HCT116 (cell line): Measurements from ENCODE around the gene HES2. TPM values are rescaled to one million over a fixed set of nuclear protein-coding genes. Genes with fewer than 3 reads are reported as not detected.
A peak's percentile ranks its signal among the peaks of the same experiment; 100 is the strongest.

ENCODE experiments used
- ATAC-seq: fragments of 200-7000 bp; cut with Tn5 transposase; 2 replicates; pipeline ENCODE4 v1.9.1; 2020; ENCODE audit warnings: mild to moderate bottlenecking, moderate library complexity
- BruUV-seq: library from RNA; stranded (reverse); fragments of 400-500 nt; replicated peaks from 2 replicates; lab custom pipeline; 2021; lab: Mats Ljungman, UMichigan
- CTCF ChIA-PET: fragments of 300-600 bp; sonication (Branson Sonifier 250); formaldehyde crosslinking; loops from one replicate; lab custom pipeline; 2021; ENCODE audit warnings: antibody characterized with exemption; lab: Charles Lee
- POLR2A ChIA-PET: fragments of 300-600, 350-600 bp; sonication (Branson Sonifier 250); formaldehyde crosslinking; loops from one replicate; lab custom pipeline; 2021; ENCODE audit warnings: antibody characterized with exemption; lab: Charles Lee
- RAD21 ChIA-PET, 2 experiments: fragments of 300-600 bp; sonication (Branson Sonifier 250); formaldehyde crosslinking; loops; one replicate each; lab custom pipeline; 2023; ENCODE audit warnings: low total read pairs in 2 of 2; ENCODE audit not compliant: uncharacterized antibody in 2 of 2, unreplicated experiment in 2 of 2, low non-redundant PET in 1 of 2; lab: Charles Lee
- DNase-seq: peaks from one replicate; pipeline ENCODE4 v3.0.0-alpha.2; 2010; ENCODE audit warnings: low read depth, low spot score
- H2AFZ ChIP-seq: fragments of 200-600 bp; shearing (Covaris generic), sonication (generic); 2 replicates; pipeline ENCODE4 v1.6.1; 2017; ENCODE audit warnings: low read depth, mixed run types, mixed read lengths, antibody characterized with exemption, low read length; ENCODE audit not compliant: poor library complexity, severe bottlenecking
- H3K27ac ChIP-seq: 2 replicates; pipeline ENCODE4 v1.5.1; 2012; ENCODE audit warnings: low read depth, low read length
- H3K27me3 ChIP-seq: fragments of 200-600 bp; sonication (generic); 2 replicates; pipeline ENCODE4 v1.6.1; 2016; ENCODE audit warnings: mixed run types, low read length, mixed read lengths; ENCODE audit not compliant: insufficient read depth
- H3K36me3 ChIP-seq, 2 experiments: fragments of 200-500 bp in 1 of 2; fragments of 200-600 bp in 1 of 2; sonication (Bioruptor generic) in 1 of 2; sonication (generic) in 1 of 2; 2 replicates each; pipeline versions ENCODE4 v1.5.1 to v1.6.1; 2014 to 2016; ENCODE audit warnings: low read length in 2 of 2, inconsistent platforms in 1 of 2, mixed read lengths in 1 of 2, mixed run types in 1 of 2; ENCODE audit not compliant: insufficient read depth in 2 of 2, control insufficient read depth in 1 of 2
- H3K4me1 ChIP-seq, 2 experiments: fragments of 200-600 bp in 1 of 2; sonication (generic) in 1 of 2; 2 replicates each; pipeline versions ENCODE4 v1.5.1 to v1.6.1; 2012 to 2017; ENCODE audit warnings: low read length in 2 of 2, inconsistent platforms in 1 of 2, mild to moderate bottlenecking in 1 of 2, mixed read lengths in 1 of 2, mixed run types in 1 of 2, moderate library complexity in 1 of 2; ENCODE audit not compliant: insufficient read depth in 2 of 2, control insufficient read depth in 1 of 2
- H3K4me2 ChIP-seq: fragments of 200-600 bp; sonication (generic); 2 replicates; pipeline ENCODE4 v1.6.1; 2017; ENCODE audit warnings: mixed run types, low read length, mixed read lengths
- H3K4me3 ChIP-seq, 2 experiments: fragments of 200-600 bp in 1 of 2; sonication (generic) in 1 of 2; replicated peaks in 1 of 2; 2 replicates each; pipeline ENCODE4 v1.5.1; 2011 to 2016; ENCODE audit warnings: low read length in 2 of 2, control low read depth in 1 of 2, low read depth in 1 of 2, mild to moderate bottlenecking in 1 of 2, mixed read lengths in 1 of 2, mixed run types in 1 of 2
- H3K79me2 ChIP-seq: fragments of 200-600 bp; sonication (generic); 2 replicates; pipeline ENCODE4 v1.6.1; 2017; ENCODE audit warnings: mild to moderate bottlenecking, mixed run types, low read length, moderate library complexity, mixed read lengths; ENCODE audit not compliant: insufficient read depth
- H3K9ac ChIP-seq: fragments of 200-600 bp; sonication (generic); 2 replicates; pipeline ENCODE4 v1.6.1; 2016; ENCODE audit warnings: low read length, mixed read lengths
- H3K9me2 ChIP-seq: fragments of 200-600 bp; sonication (generic), shearing (Covaris generic); 2 replicates; pipeline ENCODE4 v1.6.1; 2017; ENCODE audit warnings: mixed run types, mild to moderate bottlenecking, moderate library complexity; ENCODE audit not compliant: insufficient read depth
- H3K9me3 ChIP-seq, 2 experiments: fragments of 200-500 bp in 1 of 2; fragments of 200-600 bp in 1 of 2; sonication (Bioruptor generic) in 1 of 2; sonication (generic) in 1 of 2; 2 replicates each; pipeline ENCODE4 v1.6.1; 2014 to 2017; ENCODE audit warnings: low read length in 2 of 2, mixed read lengths in 2 of 2, inconsistent platforms in 1 of 2, low read depth in 1 of 2, mild to moderate bottlenecking in 1 of 2, mixed run types in 1 of 2, moderate library complexity in 1 of 2; ENCODE audit not compliant: control insufficient read depth in 1 of 2, insufficient read depth in 1 of 2
- H4K20me1 ChIP-seq: fragments of 200-600 bp; sonication (generic), shearing (Covaris generic); 2 replicates; pipeline ENCODE4 v1.6.1; 2017; ENCODE audit warnings: mixed run types, mild to moderate bottlenecking, moderate library complexity; ENCODE audit not compliant: insufficient read depth
- CBX3 ChIP-seq: IDR thresholded peaks from 2 replicates; pipeline ENCODE4 v1.6.1; 2012; ENCODE audit warnings: low read depth
- CEBPB ChIP-seq: IDR thresholded peaks from 2 replicates; pipeline ENCODE4 v1.6.1; 2012; ENCODE audit warnings: low read depth
- EGR1 ChIP-seq: IDR thresholded peaks from 2 replicates; pipeline ENCODE4 v1.6.1; 2012; ENCODE audit warnings: low read depth
- EZH2 ChIP-seq: fragments of 200-600 bp; sonication (generic); IDR thresholded peaks from 2 replicates; pipeline ENCODE4 v1.6.1; 2017; ENCODE audit warnings: antibody characterized with exemption, mixed run types
- EZH2phosphoT487 ChIP-seq: fragments of 200-600 bp; IDR thresholded peaks from 2 replicates; pipeline ENCODE4 v1.6.1; 2018; ENCODE audit warnings: antibody characterized with exemption, borderline replicate concordance
- FOSL1 ChIP-seq: IDR thresholded peaks from 2 replicates; pipeline ENCODE4 v1.6.1; 2012; ENCODE audit warnings: low read depth
- JUND ChIP-seq: IDR thresholded peaks from 2 replicates; pipeline ENCODE4 v1.6.1; 2012
- POLR2AphosphoS5 ChIP-seq: IDR thresholded peaks from 2 replicates; pipeline ENCODE4 v1.6.1; 2011; ENCODE audit warnings: mild to moderate bottlenecking, low read depth, low read length, moderate library complexity
- RAD21 ChIP-seq: IDR thresholded peaks from 2 replicates; pipeline ENCODE4 v1.6.1; 2012; ENCODE audit warnings: low read depth, mild to moderate bottlenecking
- SIN3A ChIP-seq: IDR thresholded peaks from 2 replicates; pipeline ENCODE4 v1.6.1; 2012; ENCODE audit warnings: low read depth
- SP1 ChIP-seq: IDR thresholded peaks from 2 replicates; pipeline ENCODE4 v1.6.1; 2012; ENCODE audit warnings: low read depth
- SRF ChIP-seq: IDR thresholded peaks from 2 replicates; pipeline ENCODE4 v1.6.1; 2012; ENCODE audit warnings: low read depth
- TCF7L2 ChIP-seq: IDR thresholded peaks from 2 replicates; pipeline ENCODE4 v1.7.0; 2011; ENCODE audit warnings: borderline replicate concordance, inconsistent platforms; ENCODE audit not compliant: insufficient read depth, insufficient read length; ENCODE audit errors: extremely low read depth
- YY1 ChIP-seq: IDR thresholded peaks from 2 replicates; pipeline ENCODE4 v1.6.1; 2011; ENCODE audit warnings: low read length, low read depth, moderate library complexity, mild to moderate bottlenecking; ENCODE audit not compliant: insufficient replicate concordance; ENCODE audit errors: extremely low read depth
- ZFX ChIP-seq: fragments of 450-650 bp; IDR thresholded peaks from 2 replicates; pipeline ENCODE4 v1.6.1; 2017
- ZNF274 ChIP-seq: fragments of 200-500 bp; sonication (Bioruptor generic); IDR thresholded peaks from 2 replicates; pipeline ENCODE4 v1.6.1; 2014; ENCODE audit warnings: mild to moderate bottlenecking, low read depth, low read length, inconsistent platforms
- intact Hi-C: fragments of 100-400 bp; cut with micrococcal nuclease; formaldehyde crosslinking; loops from 2 replicates; pipeline ENCODE4 v1.10.0; 2022
- total RNA-seq: library from RNA; stranded (reverse); gene quantifications from one replicate; pipeline ENCODE4 v1.2.1, GENCODE V29; 2021; ENCODE audit not compliant: unreplicated experiment
- TF ChIP-seq, protein P1 (sequence below): IDR thresholded peaks from 2 replicates; pipeline ENCODE4 v1.6.1; 2012
- TF ChIP-seq, protein P2 (sequence below): IDR thresholded peaks from 2 replicates; pipeline ENCODE4 v1.6.1; 2012
- TF ChIP-seq, protein P3 (sequence below): IDR thresholded peaks from 2 replicates; pipeline ENCODE4 v1.6.1; 2012; ENCODE audit warnings: low read depth
- TF ChIP-seq, protein P4 (sequence below), 3 experiments: fragments of 200-600 bp in 1 of 3; sonication (generic) in 1 of 3; IDR thresholded peaks in 2 of 3; conservative IDR thresholded peaks in 1 of 3; 2 replicates each; pipeline ENCODE4 v1.5.1; 2012 to 2017; ENCODE audit warnings: low read depth in 2 of 3, low read length in 2 of 3, antibody characterized with exemption in 1 of 3, borderline replicate concordance in 1 of 3, control low read depth in 1 of 3, mild to moderate bottlenecking in 1 of 3, mixed read lengths in 1 of 3, mixed run types in 1 of 3, moderate library complexity in 1 of 3; ENCODE audit not compliant: insufficient read depth in 1 of 3

Gene HES2
- total RNA-seq, 1 experiment from 2014 or later = 8.4 TPM

DNA sequence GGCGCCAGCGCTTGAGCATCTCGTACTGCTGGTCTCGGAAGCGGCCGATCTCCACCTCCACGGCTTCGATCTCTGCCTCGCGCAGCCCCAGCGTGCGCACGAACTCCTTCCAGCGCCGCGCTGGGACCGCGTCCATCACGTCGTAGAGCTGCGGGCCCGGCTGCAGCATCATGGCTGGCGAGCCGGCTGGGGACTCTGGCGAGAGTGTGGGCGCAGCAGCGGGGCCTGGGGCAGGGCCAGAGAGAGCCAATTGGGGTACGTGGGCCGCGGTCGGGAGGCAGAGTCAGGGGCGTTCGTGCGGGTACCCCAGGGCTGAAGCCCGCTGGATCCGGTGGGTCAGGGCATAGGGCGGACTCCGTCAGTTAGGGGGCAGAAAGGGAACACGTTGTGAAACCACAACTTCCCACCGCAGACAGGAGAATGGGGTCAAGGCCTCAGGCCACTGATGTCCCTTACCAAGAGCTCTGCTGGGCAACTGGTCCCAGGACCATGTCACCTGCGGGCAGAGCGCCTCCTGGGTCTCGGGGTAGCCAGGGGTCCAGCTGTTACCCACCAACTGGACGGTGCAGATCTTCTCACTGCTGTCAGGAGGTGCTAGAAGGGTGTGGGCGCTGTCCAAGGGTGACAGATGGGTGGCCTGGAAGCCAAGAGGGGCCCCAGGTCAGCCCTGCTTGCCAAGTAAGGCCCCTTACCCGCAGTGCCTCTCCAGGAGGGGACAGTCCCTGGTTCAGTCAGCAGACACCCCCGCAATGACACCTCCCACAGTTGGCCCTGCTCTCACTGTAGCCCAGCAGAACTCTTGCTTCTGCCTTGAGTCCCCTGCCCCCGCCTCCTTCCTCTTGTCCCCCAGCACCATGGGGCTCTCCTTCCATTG, 42.1 kb upstream of the HES2 start:
- RAD21 ChIA-PET = no interaction called here
- intact Hi-C loops = no loop called here
- no TSS peak for BruUV-seq

More for the DNA sequence above, 42.1 kb upstream of the HES2 start:
- peaks cover 3 to 10% of the 10 kb centered on the region in 2 experiments; a peak in 3 of 4 replicates for H3K4me1 ChIP-seq
- H3K4me2 ChIP-seq = no peak overlapping the region
- no peak overlapping the region for H3K9ac ChIP-seq
- no peak overlapping the region for H2AFZ ChIP-seq
- H3K9me2 ChIP-seq = no peaks in the 10 kb centered on the region
- H3K27me3 ChIP-seq = no peaks in the 10 kb centered on the region
- ATAC-seq = no peak
- POLR2A ChIA-PET = interaction anchor here (1.0 to 1.6 kb wide), 2 partner anchors 13 to 42 kb away, joined by 3 to 4 read pairs; partner anchors contain the start of gene HES2
- H4K20me1 ChIP-seq = no peaks in the 10 kb centered on the region
- no peak for DNase-seq
- peaks cover 3 to 11% of the 10 kb centered on the region in 2 experiments; a peak in 1 of 4 replicates for H3K36me3 ChIP-seq
- no peak for TF ChIP-seq FOSL1
- TF ChIP-seq, protein P1, sequence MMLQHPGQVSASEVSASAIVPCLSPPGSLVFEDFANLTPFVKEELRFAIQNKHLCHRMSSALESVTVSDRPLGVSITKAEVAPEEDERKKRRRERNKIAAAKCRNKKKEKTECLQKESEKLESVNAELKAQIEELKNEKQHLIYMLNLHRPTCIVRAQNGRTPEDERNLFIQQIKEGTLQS = no peak
- no peak for TF ChIP-seq RAD21
- TF ChIP-seq, protein P2, sequence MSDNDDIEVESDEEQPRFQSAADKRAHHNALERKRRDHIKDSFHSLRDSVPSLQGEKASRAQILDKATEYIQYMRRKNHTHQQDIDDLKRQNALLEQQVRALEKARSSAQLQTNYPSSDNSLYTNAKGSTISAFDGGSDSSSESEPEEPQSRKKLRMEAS = no peak
- no peak for TF ChIP-seq EZH2phosphoT487
- no peak for TF ChIP-seq CEBPB
- TF ChIP-seq ZFX = no peak
- peak; percentile 41 for TF ChIP-seq POLR2AphosphoS5
- no peak for TF ChIP-seq EZH2
- 0 out of 2 replicates have a peak, but pooled peaks have one; percentile 7 for TF ChIP-seq JUND
- 0 out of 2 replicates have a peak, but pooled peaks have one; percentile 32 for TF ChIP-seq SIN3A
- no peak for TF ChIP-seq CBX3
- no peak for TF ChIP-seq SP1
- TF ChIP-seq TCF7L2 = no peak
- TF ChIP-seq, protein P3, sequence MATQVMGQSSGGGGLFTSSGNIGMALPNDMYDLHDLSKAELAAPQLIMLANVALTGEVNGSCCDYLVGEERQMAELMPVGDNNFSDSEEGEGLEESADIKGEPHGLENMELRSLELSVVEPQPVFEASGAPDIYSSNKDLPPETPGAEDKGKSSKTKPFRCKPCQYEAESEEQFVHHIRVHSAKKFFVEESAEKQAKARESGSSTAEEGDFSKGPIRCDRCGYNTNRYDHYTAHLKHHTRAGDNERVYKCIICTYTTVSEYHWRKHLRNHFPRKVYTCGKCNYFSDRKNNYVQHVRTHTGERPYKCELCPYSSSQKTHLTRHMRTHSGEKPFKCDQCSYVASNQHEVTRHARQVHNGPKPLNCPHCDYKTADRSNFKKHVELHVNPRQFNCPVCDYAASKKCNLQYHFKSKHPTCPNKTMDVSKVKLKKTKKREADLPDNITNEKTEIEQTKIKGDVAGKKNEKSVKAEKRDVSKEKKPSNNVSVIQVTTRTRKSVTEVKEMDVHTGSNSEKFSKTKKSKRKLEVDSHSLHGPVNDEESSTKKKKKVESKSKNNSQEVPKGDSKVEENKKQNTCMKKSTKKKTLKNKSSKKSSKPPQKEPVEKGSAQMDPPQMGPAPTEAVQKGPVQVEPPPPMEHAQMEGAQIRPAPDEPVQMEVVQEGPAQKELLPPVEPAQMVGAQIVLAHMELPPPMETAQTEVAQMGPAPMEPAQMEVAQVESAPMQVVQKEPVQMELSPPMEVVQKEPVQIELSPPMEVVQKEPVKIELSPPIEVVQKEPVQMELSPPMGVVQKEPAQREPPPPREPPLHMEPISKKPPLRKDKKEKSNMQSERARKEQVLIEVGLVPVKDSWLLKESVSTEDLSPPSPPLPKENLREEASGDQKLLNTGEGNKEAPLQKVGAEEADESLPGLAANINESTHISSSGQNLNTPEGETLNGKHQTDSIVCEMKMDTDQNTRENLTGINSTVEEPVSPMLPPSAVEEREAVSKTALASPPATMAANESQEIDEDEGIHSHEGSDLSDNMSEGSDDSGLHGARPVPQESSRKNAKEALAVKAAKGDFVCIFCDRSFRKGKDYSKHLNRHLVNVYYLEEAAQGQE = no peak
- TF ChIP-seq, protein P4, sequence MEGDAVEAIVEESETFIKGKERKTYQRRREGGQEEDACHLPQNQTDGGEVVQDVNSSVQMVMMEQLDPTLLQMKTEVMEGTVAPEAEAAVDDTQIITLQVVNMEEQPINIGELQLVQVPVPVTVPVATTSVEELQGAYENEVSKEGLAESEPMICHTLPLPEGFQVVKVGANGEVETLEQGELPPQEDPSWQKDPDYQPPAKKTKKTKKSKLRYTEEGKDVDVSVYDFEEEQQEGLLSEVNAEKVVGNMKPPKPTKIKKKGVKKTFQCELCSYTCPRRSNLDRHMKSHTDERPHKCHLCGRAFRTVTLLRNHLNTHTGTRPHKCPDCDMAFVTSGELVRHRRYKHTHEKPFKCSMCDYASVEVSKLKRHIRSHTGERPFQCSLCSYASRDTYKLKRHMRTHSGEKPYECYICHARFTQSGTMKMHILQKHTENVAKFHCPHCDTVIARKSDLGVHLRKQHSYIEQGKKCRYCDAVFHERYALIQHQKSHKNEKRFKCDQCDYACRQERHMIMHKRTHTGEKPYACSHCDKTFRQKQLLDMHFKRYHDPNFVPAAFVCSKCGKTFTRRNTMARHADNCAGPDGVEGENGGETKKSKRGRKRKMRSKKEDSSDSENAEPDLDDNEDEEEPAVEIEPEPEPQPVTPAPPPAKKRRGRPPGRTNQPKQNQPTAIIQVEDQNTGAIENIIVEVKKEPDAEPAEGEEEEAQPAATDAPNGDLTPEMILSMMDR (IDR thresholded peaks at IDR 0.05 in 2 of 3, conservative IDR thresholded peaks at IDR 0.05 in 1 of 3; ENCODE audit: borderline replicate concordance in 1 of 3, insufficient read depth in 1 of 3, low read depth in 2 of 3, low read length in 2 of 3) = no peak
- TF ChIP-seq EGR1 = no peak
- no peak for TF ChIP-seq YY1
- TF ChIP-seq ZNF274 = no peak
- no peak for TF ChIP-seq SRF
- CTCF ChIA-PET = interaction anchor here (0.7 kb wide), 1 partner anchor 10 kb away, joined by 3 read pairs; no protein-coding TSS in a partner anchor
- no peaks in the 10 kb centered on the region for H3K9me3 ChIP-seq
- no peak overlapping the region for H3K27ac ChIP-seq
- no peak overlapping the region for H3K4me3 ChIP-seq
- no peaks in the 10 kb centered on the region for H3K79me2 ChIP-seq
